ENCODE data around the gene UPP2. TPM values are rescaled to one million over a fixed set of nuclear protein-coding genes. Genes with fewer than 3 reads are reported as not detected.

The UPP2 gene
- total and polyA plus RNA-seq, 4 donors = 0.51 to 9.0 (median 1.3) TPM

GRCh38 chr2:158115202-158115767, 13.6 kb downstream of the UPP2 start (continued):
- TF ChIP-seq REST (IDR thresholded peaks at IDR 0.05) = no peak

GRCh38 chr2:158116936-158117335, 15.3 kb downstream of the UPP2 start:
- 95% methylated on average over 3 of the region's 3 CpGs for WGBS
- no peaks in the 10 kb centered on the region for H3K36me3 ChIP-seq (ENCODE audit: control insufficient read depth in 4 of 4, insufficient read depth in 3 of 4, low read depth in 1 of 4, low read length in 3 of 4)
- no peaks in the 10 kb centered on the region for H3K27me3 ChIP-seq (ENCODE audit: control insufficient read depth in 4 of 4, insufficient read depth in 4 of 4, low read length in 3 of 4)
- no peak for TF ChIP-seq CTCF (IDR thresholded peaks at IDR 0.05; ENCODE audit: low read depth, low read length, missing input control)
- no peak for TF ChIP-seq MAX (IDR thresholded peaks at IDR 0.05)
- TF ChIP-seq JUND (IDR thresholded peaks at IDR 0.05) = no peak
- TF ChIP-seq EGR1 (IDR thresholded peaks at IDR 0.05; ENCODE audit: low read depth in 2 of 2) = no peak
- no peak for TF ChIP-seq ZBTB33 (IDR thresholded peaks at IDR 0.05)
- no peak for TF ChIP-seq ATF3 (IDR thresholded peaks at IDR 0.05)
- TF ChIP-seq RAD21 (IDR thresholded peaks at IDR 0.05) = no peak
- TF ChIP-seq FOXA1 (IDR thresholded peaks at IDR 0.05) = no peak
- no peak for TF ChIP-seq YY1 (IDR thresholded peaks at IDR 0.05)
- TF ChIP-seq TAF1 (conservative IDR thresholded peaks at IDR 0.05) = no peak
- TF ChIP-seq GABPA (IDR thresholded peaks at IDR 0.05 in 1 of 2, conservative IDR thresholded peaks at IDR 0.05 in 1 of 2) = no peak
- no peak for TF ChIP-seq SP1 (IDR thresholded peaks at IDR 0.05)
- TF ChIP-seq RXRA (IDR thresholded peaks at IDR 0.05) = no peak
- TF ChIP-seq HNF4G (IDR thresholded peaks at IDR 0.05) = no peak
- TF ChIP-seq FOXA2 (IDR thresholded peaks at IDR 0.05) = no peak
- no peak for TF ChIP-seq NR2F2 (IDR thresholded peaks at IDR 0.05)
- no peak overlapping the region for H3K4me3 ChIP-seq (ENCODE audit: low read depth in 1 of 3, low read length in 3 of 3)
- H3K9me3 ChIP-seq (ENCODE audit: control insufficient read depth in 4 of 4, low read length in 3 of 4) = no peaks in the 10 kb centered on the region
- no peak overlapping the region for H3K27ac ChIP-seq (ENCODE audit: low read depth in 1 of 2, low read length in 2 of 2)
- H3K9ac ChIP-seq (ENCODE audit: low read depth in 1 of 2, low read length in 2 of 2) = no peak overlapping the region
- DNase-seq (ENCODE audit: low spot score) = no peak
- H3K4me1 ChIP-seq (ENCODE audit: control insufficient read depth in 4 of 4, insufficient read depth in 4 of 4, low read length in 3 of 4) = peaks cover 0 to 12% (median 3%) of the 10 kb centered on the region in 4 donors
